ENCODE results near the gene RHBDL2.
"Not testable (repeated sequence)": the region's sequence is repeated elsewhere in the genome, so short reads cannot be mapped to it uniquely, and the experiment has no call there.

RHBDL2 gene

DNA sequence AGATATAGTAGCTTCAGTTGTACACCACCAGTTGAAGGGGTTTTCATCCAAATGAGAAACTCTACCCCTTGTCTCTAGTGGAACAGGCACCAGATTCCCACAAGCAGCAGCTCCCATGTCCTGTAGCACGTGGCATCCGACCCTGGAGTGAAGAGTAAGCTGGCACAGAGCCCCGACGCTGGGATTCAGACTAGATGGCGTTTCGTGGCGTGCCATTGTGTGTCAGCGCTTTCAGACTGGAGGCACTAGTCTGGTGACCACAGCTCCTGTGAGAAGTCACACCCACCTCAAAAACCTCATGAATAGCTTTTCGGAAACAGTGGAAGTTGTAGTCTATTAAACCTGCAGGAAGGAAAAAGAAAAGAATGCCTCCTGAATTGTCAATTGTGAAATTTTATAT is 102.3 kb downstream of the RHBDL2 start:
- TF ChIP-seq, protein P1, sequence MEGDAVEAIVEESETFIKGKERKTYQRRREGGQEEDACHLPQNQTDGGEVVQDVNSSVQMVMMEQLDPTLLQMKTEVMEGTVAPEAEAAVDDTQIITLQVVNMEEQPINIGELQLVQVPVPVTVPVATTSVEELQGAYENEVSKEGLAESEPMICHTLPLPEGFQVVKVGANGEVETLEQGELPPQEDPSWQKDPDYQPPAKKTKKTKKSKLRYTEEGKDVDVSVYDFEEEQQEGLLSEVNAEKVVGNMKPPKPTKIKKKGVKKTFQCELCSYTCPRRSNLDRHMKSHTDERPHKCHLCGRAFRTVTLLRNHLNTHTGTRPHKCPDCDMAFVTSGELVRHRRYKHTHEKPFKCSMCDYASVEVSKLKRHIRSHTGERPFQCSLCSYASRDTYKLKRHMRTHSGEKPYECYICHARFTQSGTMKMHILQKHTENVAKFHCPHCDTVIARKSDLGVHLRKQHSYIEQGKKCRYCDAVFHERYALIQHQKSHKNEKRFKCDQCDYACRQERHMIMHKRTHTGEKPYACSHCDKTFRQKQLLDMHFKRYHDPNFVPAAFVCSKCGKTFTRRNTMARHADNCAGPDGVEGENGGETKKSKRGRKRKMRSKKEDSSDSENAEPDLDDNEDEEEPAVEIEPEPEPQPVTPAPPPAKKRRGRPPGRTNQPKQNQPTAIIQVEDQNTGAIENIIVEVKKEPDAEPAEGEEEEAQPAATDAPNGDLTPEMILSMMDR (conservative IDR thresholded peaks at IDR 0.05; ENCODE audit: low read depth, low read length) = no peak
- no peaks in the 10 kb centered on the region for H3K27me3 ChIP-seq (ENCODE audit: insufficient read depth, low read depth)
- no peaks in the 10 kb centered on the region for H3K4me1 ChIP-seq (ENCODE audit: low read depth, poor library complexity, severe bottlenecking)
- H2AFZ ChIP-seq (ENCODE audit: low read depth) = no peak overlapping the region
- H3K79me2 ChIP-seq (ENCODE audit: insufficient read depth, low read depth) = no peaks in the 10 kb centered on the region
- no peak overlapping the region for H3K9ac ChIP-seq
- no peak overlapping the region for H3K27ac ChIP-seq
- H3K4me3 ChIP-seq (IDR thresholded peaks at IDR 0.05; ENCODE audit: insufficient read depth, low read depth, low read length) = no peak overlapping the region
- H3K4me2 ChIP-seq = no peak overlapping the region
- H3K36me3 ChIP-seq (ENCODE audit: insufficient read depth) = no peaks in the 10 kb centered on the region
- no peaks in the 10 kb centered on the region for H4K20me1 ChIP-seq (ENCODE audit: insufficient read depth)

DNA sequence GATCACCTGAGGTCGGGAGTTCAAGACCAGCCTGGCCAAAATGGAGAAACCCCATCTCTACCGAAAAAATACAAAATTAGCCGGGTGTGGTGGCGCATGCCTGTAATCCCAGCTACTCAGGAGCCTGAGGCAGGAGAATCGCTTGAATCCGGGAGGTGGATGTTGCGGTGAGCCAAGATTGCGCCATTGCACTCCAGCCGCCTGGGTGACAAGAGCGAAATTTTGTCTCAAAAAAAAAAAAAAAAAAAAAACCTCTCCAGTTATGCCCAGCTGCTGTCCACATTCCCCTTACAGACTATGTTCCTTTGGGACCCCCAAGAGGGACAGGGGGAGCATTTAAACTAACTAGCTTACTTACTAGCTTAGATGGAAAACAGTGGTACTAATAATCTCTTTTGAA is 105.3 kb downstream of the RHBDL2 start:
- H3K79me2 ChIP-seq (ENCODE audit: insufficient read depth, low read depth); H3K36me3 ChIP-seq (ENCODE audit: insufficient read depth); H2AFZ ChIP-seq (ENCODE audit: low read depth); H3K4me1 ChIP-seq (ENCODE audit: low read depth, poor library complexity, severe bottlenecking); H3K27me3 ChIP-seq (ENCODE audit: insufficient read depth, low read depth); H3K4me3 ChIP-seq (IDR thresholded peaks at IDR 0.05; ENCODE audit: insufficient read depth, low read depth, low read length); H3K9ac ChIP-seq; H3K4me2 ChIP-seq; H3K27ac ChIP-seq; H4K20me1 ChIP-seq (ENCODE audit: insufficient read depth): not testable (repeated sequence)

Data from KMS-11 (cell line).